ENCODE results near the gene LCLAT1. TPM values are rescaled to one million over a fixed set of nuclear protein-coding genes. Genes with fewer than 3 reads are reported as not detected.
"Not testable (repeated sequence)": the region's sequence is repeated elsewhere in the genome, so short reads cannot be mapped to it uniquely, and the experiment has no call there.

LCLAT1 gene
- polyA plus RNA-seq, 1 donor (not counting 4 experiments of a cell fraction or from before 2014, with no cell fraction given), result 17.1 TPM

DNA sequence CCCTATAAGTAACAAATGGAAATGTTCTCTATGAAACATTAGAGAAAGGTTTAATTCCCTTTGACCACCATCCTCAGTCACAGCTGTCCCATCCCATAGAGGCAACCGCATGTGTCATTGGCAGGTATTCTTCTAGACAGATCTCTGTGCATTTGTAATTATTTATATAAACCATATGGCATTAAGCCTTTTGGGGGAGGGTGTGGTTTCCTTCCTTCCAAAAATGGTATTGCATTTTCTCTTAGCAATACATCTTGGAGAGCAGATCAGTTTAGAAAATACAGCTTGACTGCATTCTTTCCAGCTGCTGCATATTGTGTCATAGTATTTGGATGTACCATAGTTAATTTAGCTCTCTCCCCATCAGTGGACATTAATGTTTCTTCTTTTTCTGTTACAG lies 57.7 kb downstream of the LCLAT1 start:
- H3K27ac ChIP-seq (ENCODE audit: control insufficient read depth, insufficient read depth, low read length), result no peak overlapping the region
- H3K27me3 ChIP-seq (ENCODE audit: control insufficient read depth, extremely low read depth, insufficient read depth, low read length), result no peaks in the 10 kb centered on the region
- no peak overlapping the region for H3K4me2 ChIP-seq (ENCODE audit: control insufficient read depth, extremely low read depth, insufficient read depth, low read depth, low read length)
- H3K36me3 ChIP-seq (ENCODE audit: control insufficient read depth in 2 of 2, extremely low read depth in 1 of 2, insufficient read depth in 2 of 2, low read length in 2 of 2), result no peaks in the 10 kb centered on the region
- FAIRE-seq (no peak), DNase-seq (ENCODE audit: low read depth, low spot score) (no peak)
- dilution Hi-C loops (cut with MboI; ENCODE audit: extremely low pct_ligation_motif_present, low sequenced_read_pairs), result no loop called here
- H3K9me3 ChIP-seq (ENCODE audit: control insufficient read depth, low read depth, low read length), result peaks cover 4% of the 10 kb centered on the region
- TF ChIP-seq CTCF (optimal IDR thresholded peaks at IDR 0.05 in 1 of 3, IDR thresholded peaks at IDR 0.05 in 1 of 3, conservative IDR thresholded peaks at IDR 0.05 in 1 of 3; ENCODE audit: extremely low read depth in 1 of 3, insufficient read depth in 2 of 3, low read length in 3 of 3) (no peak), EZH2 (IDR thresholded peaks at IDR 0.05; ENCODE audit: low read length) (no peak)
- H2AFZ ChIP-seq (ENCODE audit: control insufficient read depth, low read length), result no peak overlapping the region
- H3K79me2 ChIP-seq (ENCODE audit: control insufficient read depth, insufficient read depth, low read length), result no peaks in the 10 kb centered on the region
- no peaks in the 10 kb centered on the region for H4K20me1 ChIP-seq (ENCODE audit: control insufficient read depth, extremely low read depth, insufficient read depth, low read length)
- H3K9ac ChIP-seq (ENCODE audit: control insufficient read depth, extremely low read depth, insufficient read depth, low read length), result no peak overlapping the region
- H3K9me1 ChIP-seq (ENCODE audit: control insufficient read depth, extremely low read depth, insufficient read depth, low read length), result no peaks in the 10 kb centered on the region
- H3K4me3 ChIP-seq (ENCODE audit: control insufficient read depth in 2 of 3, extremely low read depth in 1 of 3, insufficient read depth in 2 of 3, low read depth in 1 of 3, low read length in 3 of 3), result no peak overlapping the region
- no peaks in the 10 kb centered on the region for H3K4me1 ChIP-seq (ENCODE audit: control insufficient read depth, extremely low read depth, insufficient read depth, low read length)

DNA sequence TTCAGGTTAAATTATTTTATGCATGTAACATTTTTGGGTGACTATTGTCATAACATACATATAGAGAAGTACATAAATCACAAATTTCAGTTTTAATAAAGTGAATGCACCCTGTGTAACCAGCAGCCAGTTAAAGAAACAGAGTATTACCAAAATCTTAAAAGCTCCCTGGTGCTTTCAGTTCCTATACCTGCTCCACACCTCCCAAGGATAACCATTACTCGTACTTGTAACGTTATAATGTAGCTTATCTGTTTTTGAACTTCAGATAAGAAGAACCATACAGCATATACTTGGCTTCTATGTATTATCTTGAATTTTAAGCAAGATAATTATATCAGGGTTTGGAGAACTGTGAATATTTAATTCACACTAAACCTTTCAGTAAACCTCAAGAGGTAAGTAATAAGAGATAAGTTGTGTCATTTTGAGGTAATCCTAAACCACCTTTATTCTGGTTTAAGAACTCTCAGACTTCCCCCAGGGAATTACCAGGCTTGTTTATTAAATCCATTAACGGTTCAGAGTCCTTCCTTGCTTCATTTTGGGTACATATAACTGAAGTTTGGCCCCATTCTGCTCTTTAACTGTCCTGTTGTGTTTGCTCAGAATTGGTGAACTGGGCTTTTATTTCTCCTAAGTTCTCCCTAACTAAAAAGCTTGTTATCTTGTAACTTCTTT lies 58.6 kb downstream of the LCLAT1 start:
- H3K79me2 ChIP-seq (ENCODE audit: control insufficient read depth, insufficient read depth, low read length), result no peaks in the 10 kb centered on the region

GRCh38 chr2:30507460-30507859 lies 60.4 kb downstream of the LCLAT1 start:
- dilution Hi-C loops (cut with MboI; ENCODE audit: extremely low pct_ligation_motif_present, low sequenced_read_pairs); H3K4me3 ChIP-seq (ENCODE audit: control insufficient read depth in 2 of 3, extremely low read depth in 1 of 3, insufficient read depth in 2 of 3, low read depth in 1 of 3, low read length in 3 of 3); H3K9ac ChIP-seq (ENCODE audit: control insufficient read depth, extremely low read depth, insufficient read depth, low read length); H3K79me2 ChIP-seq (ENCODE audit: control insufficient read depth, insufficient read depth, low read length); H2AFZ ChIP-seq (ENCODE audit: control insufficient read depth, low read length); DNase-seq (ENCODE audit: low read depth, low spot score); H3K4me2 ChIP-seq (ENCODE audit: control insufficient read depth, extremely low read depth, insufficient read depth, low read depth, low read length); H3K4me1 ChIP-seq (ENCODE audit: control insufficient read depth, extremely low read depth, insufficient read depth, low read length); H3K9me1 ChIP-seq (ENCODE audit: control insufficient read depth, extremely low read depth, insufficient read depth, low read length); H3K27ac ChIP-seq (ENCODE audit: control insufficient read depth, insufficient read depth, low read length); H4K20me1 ChIP-seq (ENCODE audit: control insufficient read depth, extremely low read depth, insufficient read depth, low read length); H3K36me3 ChIP-seq (ENCODE audit: control insufficient read depth in 2 of 2, extremely low read depth in 1 of 2, insufficient read depth in 2 of 2, low read length in 2 of 2); FAIRE-seq; H3K9me3 ChIP-seq (ENCODE audit: control insufficient read depth, low read depth, low read length); H3K27me3 ChIP-seq (ENCODE audit: control insufficient read depth, extremely low read depth, insufficient read depth, low read length): not testable (repeated sequence)

More for the DNA sequence above, 58.6 kb downstream of the LCLAT1 start:
- Histone ChIP-seq H3K4me3 (ENCODE audit: control insufficient read depth in 2 of 3, extremely low read depth in 1 of 3, insufficient read depth in 2 of 3, low read depth in 1 of 3, low read length in 3 of 3) (no peak overlapping the region), H3K4me1 (ENCODE audit: control insufficient read depth, extremely low read depth, insufficient read depth, low read length) (no peaks in the 10 kb centered on the region), H4K20me1 (ENCODE audit: control insufficient read depth, extremely low read depth, insufficient read depth, low read length) (no peaks in the 10 kb centered on the region), H3K27me3 (ENCODE audit: control insufficient read depth, extremely low read depth, insufficient read depth, low read length) (no peaks in the 10 kb centered on the region), H2AFZ (ENCODE audit: control insufficient read depth, low read length) (no peak overlapping the region), H3K27ac (ENCODE audit: control insufficient read depth, insufficient read depth, low read length) (no peak overlapping the region), H3K9me1 (ENCODE audit: control insufficient read depth, extremely low read depth, insufficient read depth, low read length) (no peaks in the 10 kb centered on the region), H3K9me3 (ENCODE audit: control insufficient read depth, low read depth, low read length) (peaks cover 4% of the 10 kb centered on the region), H3K36me3 (ENCODE audit: control insufficient read depth in 2 of 2, extremely low read depth in 1 of 2, insufficient read depth in 2 of 2, low read length in 2 of 2) (no peaks in the 10 kb centered on the region), H3K4me2 (ENCODE audit: control insufficient read depth, extremely low read depth, insufficient read depth, low read depth, low read length) (no peak overlapping the region), H3K9ac (ENCODE audit: control insufficient read depth, extremely low read depth, insufficient read depth, low read length) (no peak overlapping the region)
- TF ChIP-seq EZH2 (IDR thresholded peaks at IDR 0.05; ENCODE audit: low read length) (no peak), CTCF (optimal IDR thresholded peaks at IDR 0.05 in 1 of 3, IDR thresholded peaks at IDR 0.05 in 1 of 3, conservative IDR thresholded peaks at IDR 0.05 in 1 of 3; ENCODE audit: extremely low read depth in 1 of 3, insufficient read depth in 2 of 3, low read length in 3 of 3) (no peak)
- dilution Hi-C loops (cut with MboI; ENCODE audit: extremely low pct_ligation_motif_present, low sequenced_read_pairs), result no loop called here
- DNase-seq (ENCODE audit: low read depth, low spot score) (no peak), FAIRE-seq (no peak)
